HEK293T (cell line): Measurements from ENCODE around the gene XRCC2.
A peak's percentile ranks its signal among the peaks of the same experiment; 100 is the strongest.
"Not testable (repeated sequence)": the region's sequence is repeated elsewhere in the genome, so short reads cannot be mapped to it uniquely, and the experiment has no call there.

Source experiments
- CTCF ChIA-PET: fragments of 350-600 bp; formaldehyde crosslinking; extraction: SDS; loops from one replicate; lab custom pipeline; 2021; ENCODE audit warnings: antibody characterized with exemption, inconsistent platforms; lab: Yijun Ruan, JAX
- POLR2A ChIA-PET: fragments of 350-600 bp; formaldehyde crosslinking; extraction: SDS; loops from one replicate; lab custom pipeline; 2020; ENCODE audit warnings: antibody characterized with exemption, inconsistent platforms; lab: Yijun Ruan, JAX
- DNase-seq: peaks from one replicate; pipeline ENCODE4 v3.0.0; 2012; ENCODE audit warnings: mixed read lengths; ENCODE audit errors: extremely low spot score
- ARNT ChIP-seq: fragments of 450-650 bp; IDR thresholded peaks from 2 replicates; pipeline ENCODE4 v1.6.1; 2017; ENCODE audit warnings: mild to moderate bottlenecking
- BHLHE40 ChIP-seq: fragments of 450-650 bp; IDR thresholded peaks from 2 replicates; pipeline ENCODE4 v1.6.1; 2016; ENCODE audit warnings: mild to moderate bottlenecking, moderate library complexity, borderline replicate concordance
- CTBP1 ChIP-seq: fragments of 450-650 bp; IDR thresholded peaks from 2 replicates; pipeline ENCODE4 v1.6.1; 2016; ENCODE audit warnings: borderline replicate concordance
- ELF4 ChIP-seq: fragments of 450-650 bp; IDR thresholded peaks from 2 replicates; pipeline ENCODE4 v1.6.1; 2017; ENCODE audit warnings: antibody characterized with exemption
- FOXA1 ChIP-seq: fragments of 450-650 bp; IDR thresholded peaks from 2 replicates; pipeline ENCODE4 v1.6.1; 2016; ENCODE audit warnings: mild to moderate bottlenecking
- FOXK2 ChIP-seq: fragments of 450-650 bp; IDR thresholded peaks from 2 replicates; pipeline ENCODE4 v1.6.1; 2016; ENCODE audit warnings: mild to moderate bottlenecking
- FOXM1 ChIP-seq: fragments of 450-650 bp; IDR thresholded peaks from 2 replicates; pipeline ENCODE4 v1.6.1; 2017; ENCODE audit warnings: mild to moderate bottlenecking, borderline replicate concordance
- HDGF ChIP-seq: fragments of 450-650 bp; IDR thresholded peaks from 2 replicates; pipeline ENCODE4 v1.6.1; 2017; ENCODE audit warnings: antibody characterized with exemption, borderline replicate concordance
- L3MBTL2 ChIP-seq: fragments of 450-650 bp; conservative IDR thresholded peaks from 2 replicates; pipeline ENCODE4 v1.6.1; 2016; ENCODE audit warnings: mild to moderate bottlenecking
- LEF1 ChIP-seq: fragments of 450-650 bp; IDR thresholded peaks from 2 replicates; pipeline ENCODE4 v1.6.1; 2017; ENCODE audit warnings: mild to moderate bottlenecking, borderline replicate concordance
- NFRKB ChIP-seq: fragments of 450-650 bp; IDR thresholded peaks from 2 replicates; pipeline ENCODE4 v1.6.1; 2016; ENCODE audit warnings: mild to moderate bottlenecking, moderate library complexity
- PKNOX1 ChIP-seq: fragments of 450-650 bp; IDR thresholded peaks from 2 replicates; pipeline ENCODE4 v1.6.1; 2016
- SP1 ChIP-seq: fragments of 450-650 bp; IDR thresholded peaks from 2 replicates; pipeline ENCODE4 v1.6.1; 2017
- SUZ12 ChIP-seq: fragments of 450-650 bp; IDR thresholded peaks from 2 replicates; pipeline ENCODE4 v1.6.1; 2016; ENCODE audit warnings: mild to moderate bottlenecking
- TARDBP ChIP-seq: fragments of 450-650 bp; IDR thresholded peaks from 2 replicates; pipeline ENCODE4 v1.6.1; 2016
- ZNF384 ChIP-seq: fragments of 450-650 bp; IDR thresholded peaks from 2 replicates; pipeline ENCODE4 v1.6.1; 2016

Gene XRCC2

GRCh38 chr7:152675759-152676636 lies at the start of gene XRCC2:
XRCC2 (minus strand) TSS chr7:152676141; CDS start chr7:152676079, 62 bp downstream.
- POLR2A ChIA-PET: interaction anchor here (0.6 to 1.6 kb wide), 6 partner anchors 12 to 243 kb away, joined by 3 to 6 read pairs (median 4); no protein-coding TSS in a partner anchor
- CTCF ChIA-PET: interaction anchor here (0.6 kb wide), 1 partner anchor 294 kb away, joined by 3 read pairs; no protein-coding TSS in a partner anchor
- peak; percentile 100 for DNase-seq
- TF ChIP-seq ARNT (no peak), ELF4 (peak; percentile 85; the same call in 1 of the 2 replicates), FOXM1 (no peak), L3MBTL2 (peak; percentile 99)

- POLR2A ChIA-PET: no interaction called here
- no peak for DNase-seq
- TF ChIP-seq ZNF384 (no peak), LEF1 (no peak), SP1 (no peak)
- CTCF ChIA-PET: no interaction called here
Observed at GRCh38 chr7:152723364-152723763, 47.4 kb upstream of the XRCC2 start.

GRCh38 chr7:152712412-152713042 lies 36.6 kb upstream of the XRCC2 start:
- DNase-seq, CTCF ChIA-PET, POLR2A ChIA-PET: not testable (repeated sequence)

- no peak for DNase-seq
- ChIA-PET POLR2A (interaction anchor here (1.1 kb wide), 1 partner anchor 36 kb away, joined by 4 read pairs; the partner anchor contains the start of gene XRCC2), CTCF (interaction anchor here (0.6 kb wide), 1 partner anchor 1479 kb away, joined by 3 read pairs; no protein-coding TSS in a partner anchor)
- TF ChIP-seq BHLHE40 (no peak), HDGF (no peak), LEF1 (no peak), ARNT (no peak), NFRKB (no peak), PKNOX1 (no peak), SUZ12 (no peak)
Observed at GRCh38 chr7:152711444-152711944, 35.6 kb upstream of the XRCC2 start.

GRCh38 chr7:152710153-152710442 lies 34.2 kb upstream of the XRCC2 start:
- DNase-seq: no peak
- TF ChIP-seq ZNF384: no peak
- TF ChIP-seq BHLHE40: no peak
- TF ChIP-seq NFRKB: no peak
- no peak for TF ChIP-seq FOXA1
- no peak for TF ChIP-seq FOXK2
- TF ChIP-seq TARDBP: no peak
- no peak for TF ChIP-seq ELF4
- TF ChIP-seq HDGF: no peak
- TF ChIP-seq LEF1: no peak
- no peak for TF ChIP-seq ARNT
- no peak for TF ChIP-seq CTBP1
- no peak for TF ChIP-seq SP1
- TF ChIP-seq L3MBTL2: no peak
- no peak for TF ChIP-seq PKNOX1
- ChIA-PET POLR2A (interaction anchor here (0.5 to 1.1 kb wide), 4 partner anchors 10 to 140 kb away, joined by 3 to 4 read pairs (median 4); partner anchors contain the start of gene XRCC2), CTCF (interaction anchor here (1.1 kb wide), 1 partner anchor 159 kb away, joined by 3 read pairs; no protein-coding TSS in a partner anchor)

- ChIA-PET CTCF (interaction anchor here (1.1 kb wide), 1 partner anchor 158 kb away, joined by 3 read pairs; no protein-coding TSS in a partner anchor), POLR2A (interaction anchor here (1.1 kb wide), 1 partner anchor 17 kb away, joined by 3 read pairs; no protein-coding TSS in a partner anchor)
- TF ChIP-seq NFRKB (no peak), ZNF384 (no peak), FOXA1 (no peak), CTBP1 (no peak), ARNT (no peak), HDGF (no peak), BHLHE40 (no peak), PKNOX1 (no peak), FOXK2 (no peak), LEF1 (no peak), SUZ12 (no peak), FOXM1 (no peak), L3MBTL2 (no peak)
- DNase-seq: no peak
Observed at GRCh38 chr7:152709287-152710152, 33.6 kb upstream of the XRCC2 start.
